ENCODE results near the gene MICAL3.
"Not testable (repeated sequence)": the region's sequence is repeated elsewhere in the genome, so short reads cannot be mapped to it uniquely, and the experiment has no call there.

Gene MICAL3

GRCh38 chr22:17764036-17764435 lies 260.3 kb downstream of the MICAL3 start:
- no peak overlapping the region for H3K27ac ChIP-seq (ENCODE audit: low read length)
- no peak for DNase-seq
- TF ChIP-seq EZH2phosphoT487 (IDR thresholded peaks at IDR 0.05; ENCODE audit: low read length) (no peak), EZH2 (optimal IDR thresholded peaks at IDR 0.05; ENCODE audit: low read depth, low read length) (no peak), CTCF (IDR thresholded peaks at IDR 0.05; ENCODE audit: low read length) (no peak)
- no peaks in the 10 kb centered on the region for H3K27me3 ChIP-seq (replicated peaks; ENCODE audit: insufficient read depth, low read length)
- peaks cover 85% of the 10 kb centered on the region for H3K79me2 ChIP-seq (ENCODE audit: low read length)
- H3K4me2 ChIP-seq (ENCODE audit: low read depth, low read length): no peak overlapping the region
- no peaks in the 10 kb centered on the region; the same call in 1 of the 2 replicates for H4K20me1 ChIP-seq (ENCODE audit: insufficient read depth, low read length)
- no peaks in the 10 kb centered on the region for H3K36me3 ChIP-seq (replicated peaks; ENCODE audit: insufficient read depth, low read length)
- no peaks in the 10 kb centered on the region for H3K9me2 ChIP-seq (replicated peaks; ENCODE audit: insufficient read depth, low read length)
- no peaks in the 10 kb centered on the region for H3F3A ChIP-seq (ENCODE audit: insufficient read depth, low read length)
- H3K9ac ChIP-seq (ENCODE audit: low read length): no peak overlapping the region
- H3K4me1 ChIP-seq (ENCODE audit: low read length): no peaks in the 10 kb centered on the region
- H2AFZ ChIP-seq (ENCODE audit: low read length): no peak overlapping the region
- no peak overlapping the region for H3K4me3 ChIP-seq (ENCODE audit: low read length)
- H3K9me3 ChIP-seq (replicated peaks; ENCODE audit: insufficient read depth, low read length): no peaks in the 10 kb centered on the region

- H3K9ac ChIP-seq (ENCODE audit: low read length); DNase-seq; H3K27ac ChIP-seq (ENCODE audit: low read length); H3K4me1 ChIP-seq (ENCODE audit: low read length); H3K4me2 ChIP-seq (ENCODE audit: low read depth, low read length); H3K4me3 ChIP-seq (ENCODE audit: low read length); H3K9me3 ChIP-seq (replicated peaks; ENCODE audit: insufficient read depth, low read length); H4K20me1 ChIP-seq (ENCODE audit: insufficient read depth, low read length); H3K9me2 ChIP-seq (replicated peaks; ENCODE audit: insufficient read depth, low read length); H2AFZ ChIP-seq (ENCODE audit: low read length); H3F3A ChIP-seq (ENCODE audit: insufficient read depth, low read length); H3K36me3 ChIP-seq (replicated peaks; ENCODE audit: insufficient read depth, low read length); H3K27me3 ChIP-seq (replicated peaks; ENCODE audit: insufficient read depth, low read length): not testable (repeated sequence)
- peaks cover 88% of the 10 kb centered on the region for H3K79me2 ChIP-seq (ENCODE audit: low read length)
Observed at GRCh38 chr22:17763442-17763841, 260.9 kb downstream of the MICAL3 start.

GRCh38 chr22:17761138-17761488 lies 263.2 kb downstream of the MICAL3 start:
- no peaks in the 10 kb centered on the region for H3K9me3 ChIP-seq (replicated peaks; ENCODE audit: insufficient read depth, low read length)
- TF ChIP-seq EZH2 (optimal IDR thresholded peaks at IDR 0.05; ENCODE audit: low read depth, low read length): no peak
- no peak for TF ChIP-seq EZH2phosphoT487 (IDR thresholded peaks at IDR 0.05; ENCODE audit: low read length)
- no peak for TF ChIP-seq CTCF (IDR thresholded peaks at IDR 0.05; ENCODE audit: low read length)
- no peaks in the 10 kb centered on the region for H3K36me3 ChIP-seq (replicated peaks; ENCODE audit: insufficient read depth, low read length)
- H3F3A ChIP-seq (ENCODE audit: insufficient read depth, low read length): no peaks in the 10 kb centered on the region
- no peaks in the 10 kb centered on the region for H3K27me3 ChIP-seq (replicated peaks; ENCODE audit: insufficient read depth, low read length)
- H3K9me2 ChIP-seq (replicated peaks; ENCODE audit: insufficient read depth, low read length): no peaks in the 10 kb centered on the region
- H3K9ac ChIP-seq (ENCODE audit: low read length): no peak overlapping the region
- H3K4me2 ChIP-seq (ENCODE audit: low read depth, low read length): no peak overlapping the region
- H3K4me3 ChIP-seq (ENCODE audit: low read length): no peak overlapping the region
- H3K79me2 ChIP-seq (ENCODE audit: low read length): peaks cover 83% of the 10 kb centered on the region
- H2AFZ ChIP-seq (ENCODE audit: low read length): no peak overlapping the region
- no peak overlapping the region for H3K27ac ChIP-seq (ENCODE audit: low read length)
- H3K4me1 ChIP-seq (ENCODE audit: low read length): no peaks in the 10 kb centered on the region
- H4K20me1 ChIP-seq (ENCODE audit: insufficient read depth, low read length): no peaks in the 10 kb centered on the region
- DNase-seq: no peak

- no peaks in the 10 kb centered on the region for H4K20me1 ChIP-seq (ENCODE audit: insufficient read depth, low read length)
- H3K4me3 ChIP-seq (ENCODE audit: low read length): no peak overlapping the region
- no peak for DNase-seq
- H3K9ac ChIP-seq (ENCODE audit: low read length): no peak overlapping the region
- no peaks in the 10 kb centered on the region for H3K9me2 ChIP-seq (replicated peaks; ENCODE audit: insufficient read depth, low read length)
- H3K36me3 ChIP-seq (replicated peaks; ENCODE audit: insufficient read depth, low read length): no peaks in the 10 kb centered on the region
- H3K79me2 ChIP-seq (ENCODE audit: low read length): peaks cover 68% of the 10 kb centered on the region
- no peak for TF ChIP-seq EZH2 (optimal IDR thresholded peaks at IDR 0.05; ENCODE audit: low read depth, low read length)
- peak; percentile 21; the same call in 1 of the 2 replicates for TF ChIP-seq CTCF (IDR thresholded peaks at IDR 0.05; ENCODE audit: low read length)
- H3K9me3 ChIP-seq (replicated peaks; ENCODE audit: insufficient read depth, low read length): no peaks in the 10 kb centered on the region
- no peak overlapping the region for H3K4me2 ChIP-seq (ENCODE audit: low read depth, low read length)
- no peaks in the 10 kb centered on the region for H3K27me3 ChIP-seq (replicated peaks; ENCODE audit: insufficient read depth, low read length)
- no peaks in the 10 kb centered on the region for H3F3A ChIP-seq (ENCODE audit: insufficient read depth, low read length)
- H3K4me1 ChIP-seq (ENCODE audit: low read length): no peaks in the 10 kb centered on the region
- no peak overlapping the region for H2AFZ ChIP-seq (ENCODE audit: low read length)
- no peak overlapping the region for H3K27ac ChIP-seq (ENCODE audit: low read length)
Observed at GRCh38 chr22:17754233-17754925, 270.0 kb downstream of the MICAL3 start.

All from MM.1S (cell line).